ENCODE data around the gene LSM4.
A peak's percentile ranks its signal among the peaks of the same experiment; 100 is the strongest.

The LSM4 gene

DNA sequence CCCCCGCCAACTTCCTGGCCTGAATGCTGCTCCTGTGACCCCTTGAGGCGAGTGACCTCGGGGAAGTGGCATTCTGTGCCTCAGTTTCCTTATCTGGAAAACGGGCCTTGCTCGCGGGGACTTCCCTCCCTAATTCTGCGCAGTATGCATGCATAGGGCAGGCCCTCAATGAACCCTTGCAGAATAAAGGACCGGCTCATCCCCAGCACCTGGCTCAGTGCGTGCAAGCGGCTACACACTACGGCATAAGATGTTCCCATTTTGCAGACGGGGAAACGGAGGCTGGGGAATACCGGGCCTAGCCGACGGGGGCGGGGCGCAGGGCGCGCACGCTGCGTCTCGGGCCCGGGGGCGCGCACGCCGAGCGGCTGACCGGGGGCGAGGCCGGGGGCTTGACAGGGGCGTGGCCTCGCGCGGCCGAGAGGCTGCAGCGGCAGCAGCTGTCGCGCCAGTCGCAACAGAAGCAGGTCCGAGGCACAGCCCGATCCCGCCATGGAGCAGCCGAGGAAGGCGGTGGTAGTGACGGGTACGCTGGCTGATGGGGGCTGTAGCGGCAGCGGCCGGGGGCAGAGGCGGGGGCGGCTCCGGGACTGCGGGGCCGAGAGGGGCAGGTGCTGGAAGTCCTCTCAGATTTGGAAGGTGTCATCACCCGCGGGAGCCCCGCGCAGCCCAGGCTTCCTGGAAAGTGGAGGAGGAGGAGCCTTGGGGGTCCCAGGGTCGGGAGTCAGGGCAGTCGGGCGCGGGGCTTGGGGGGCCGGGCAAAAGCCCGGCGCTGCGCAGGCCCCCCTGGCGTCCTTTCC is 17.5 kb upstream of the LSM4 start, which contains the start of gene PGPEP1:
Gene PGPEP1 (plus strand): TSS at position 409 of the 800 bp plus-strand sequence. CDS start 84 bp downstream, at position 493.
- peak within 1 kb of the TSS; percentile 41 for H3K4me3 ChIP-seq (ENCODE audit: low read length)
- TF ChIP-seq, protein P1, sequence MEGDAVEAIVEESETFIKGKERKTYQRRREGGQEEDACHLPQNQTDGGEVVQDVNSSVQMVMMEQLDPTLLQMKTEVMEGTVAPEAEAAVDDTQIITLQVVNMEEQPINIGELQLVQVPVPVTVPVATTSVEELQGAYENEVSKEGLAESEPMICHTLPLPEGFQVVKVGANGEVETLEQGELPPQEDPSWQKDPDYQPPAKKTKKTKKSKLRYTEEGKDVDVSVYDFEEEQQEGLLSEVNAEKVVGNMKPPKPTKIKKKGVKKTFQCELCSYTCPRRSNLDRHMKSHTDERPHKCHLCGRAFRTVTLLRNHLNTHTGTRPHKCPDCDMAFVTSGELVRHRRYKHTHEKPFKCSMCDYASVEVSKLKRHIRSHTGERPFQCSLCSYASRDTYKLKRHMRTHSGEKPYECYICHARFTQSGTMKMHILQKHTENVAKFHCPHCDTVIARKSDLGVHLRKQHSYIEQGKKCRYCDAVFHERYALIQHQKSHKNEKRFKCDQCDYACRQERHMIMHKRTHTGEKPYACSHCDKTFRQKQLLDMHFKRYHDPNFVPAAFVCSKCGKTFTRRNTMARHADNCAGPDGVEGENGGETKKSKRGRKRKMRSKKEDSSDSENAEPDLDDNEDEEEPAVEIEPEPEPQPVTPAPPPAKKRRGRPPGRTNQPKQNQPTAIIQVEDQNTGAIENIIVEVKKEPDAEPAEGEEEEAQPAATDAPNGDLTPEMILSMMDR (IDR thresholded peaks at IDR 0.05; ENCODE audit: insufficient read depth, low read depth, low read length, missing control alignments) = no peak
- DNase-seq (ENCODE audit: low read depth) = peak; percentile 27

- no peak for DNase-seq (ENCODE audit: low read depth)
- TF ChIP-seq, protein P1 (IDR thresholded peaks at IDR 0.05; ENCODE audit: insufficient read depth, low read depth, low read length, missing control alignments) = no peak
- peak overlapping the region; percentile 41 for H3K4me3 ChIP-seq (ENCODE audit: low read length)
Measured at GRCh38 chr19:18339723-18340122, 16.8 kb upstream of the LSM4 start.

GRCh38 chr19:18338541-18338940 is 15.7 kb upstream of the LSM4 start:
- H3K4me3 ChIP-seq (ENCODE audit: low read length) = no peak overlapping the region
- TF ChIP-seq, protein P1 (IDR thresholded peaks at IDR 0.05; ENCODE audit: insufficient read depth, low read depth, low read length, missing control alignments) = no peak
- DNase-seq (ENCODE audit: low read depth) = no peak

- no peak for DNase-seq (ENCODE audit: low read depth)
- TF ChIP-seq, protein P1 (IDR thresholded peaks at IDR 0.05; ENCODE audit: insufficient read depth, low read depth, low read length, missing control alignments) = no peak
- H3K4me3 ChIP-seq (ENCODE audit: low read length) = no peak overlapping the region
Measured at GRCh38 chr19:18336121-18336520, 13.2 kb upstream of the LSM4 start.

GRCh38 chr19:18333680-18334079 is 10.8 kb upstream of the LSM4 start:
- no peak overlapping the region for H3K4me3 ChIP-seq (ENCODE audit: low read length)
- TF ChIP-seq, protein P1 (IDR thresholded peaks at IDR 0.05; ENCODE audit: insufficient read depth, low read depth, low read length, missing control alignments) = no peak
- DNase-seq (ENCODE audit: low read depth) = peak; percentile 65

DNA sequence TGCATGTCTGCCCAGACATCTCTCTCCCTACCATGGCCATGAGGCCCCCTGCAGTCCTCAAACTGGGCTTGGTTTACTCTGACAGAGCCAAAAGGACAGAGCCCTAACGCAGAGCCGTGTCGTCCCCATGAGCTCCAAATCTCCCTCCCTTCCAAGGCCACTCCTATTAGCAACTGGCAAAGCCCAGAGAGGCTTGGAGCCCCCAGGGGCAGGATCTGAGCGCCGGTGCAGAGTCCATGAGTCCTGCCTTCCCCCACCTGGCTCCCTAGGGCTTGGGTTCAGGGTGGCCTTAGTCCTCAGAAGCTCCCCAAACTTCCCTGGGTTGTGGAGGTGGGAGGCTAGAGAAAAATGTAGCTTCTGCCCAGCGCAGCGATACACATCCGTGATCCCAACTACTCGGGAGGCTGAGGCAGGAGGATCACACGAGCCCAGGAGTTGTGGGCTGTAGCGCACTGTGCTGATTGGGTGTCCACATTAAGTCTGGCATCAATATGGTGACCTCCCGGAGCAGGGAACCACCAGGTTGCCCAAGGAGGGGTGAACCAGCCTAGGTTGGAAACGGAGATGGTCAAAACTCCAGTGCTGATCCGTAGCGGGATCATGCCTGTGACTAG is 10.1 kb upstream of the LSM4 start:
- TF ChIP-seq, protein P1 (IDR thresholded peaks at IDR 0.05; ENCODE audit: insufficient read depth, low read depth, low read length, missing control alignments) = no peak
- no peak for DNase-seq (ENCODE audit: low read depth)
- H3K4me3 ChIP-seq (ENCODE audit: low read length) = no peak overlapping the region

Data from epithelial cell of esophagus (primary cell).